GM12874 (cell line): ENCODE results near the gene SORBS1.

ENCODE experiments used
- CTCF ChIP-seq: IDR thresholded peaks from 2 replicates; pipeline ENCODE4 v1.5.1; 2011; ENCODE audit warnings: low read depth, mild to moderate bottlenecking, control low read depth, low read length, moderate library complexity; ENCODE audit not compliant: insufficient read depth

Gene SORBS1

GRCh38 chr10:95289003-95289920, 271.9 kb downstream of the SORBS1 start:
- peak; percentile 51; the same call in 1 of the 2 replicates for TF ChIP-seq CTCF

GRCh38 chr10:95288303-95288702, 272.9 kb downstream of the SORBS1 start:
- TF ChIP-seq CTCF = no peak

- TF ChIP-seq CTCF = no peak
Observed at GRCh38 chr10:95287281-95287680, 273.9 kb downstream of the SORBS1 start.

- no peak for TF ChIP-seq CTCF
Observed at GRCh38 chr10:95286707-95287106, 274.5 kb downstream of the SORBS1 start.

GRCh38 chr10:95285556-95285955, 275.6 kb downstream of the SORBS1 start:
- no peak for TF ChIP-seq CTCF

GRCh38 chr10:95284807-95285206, 276.4 kb downstream of the SORBS1 start:
- TF ChIP-seq CTCF = no peak

GRCh38 chr10:95282107-95282506, 279.1 kb downstream of the SORBS1 start:
- no peak for TF ChIP-seq CTCF
